Panc1 (cell line): Measurements from ENCODE around the gene FRMD4A.

Experiments used
- POLR2AphosphoS5 ChIP-seq: IDR thresholded peaks from 2 replicates; pipeline ENCODE4 v1.6.1; 2012; ENCODE audit warnings: mild to moderate bottlenecking, low read depth, low read length, moderate library complexity
- SIN3A ChIP-seq: IDR thresholded peaks from 2 replicates; pipeline ENCODE4 v1.6.1; 2012; ENCODE audit warnings: low read depth, mild to moderate bottlenecking, low read length, moderate library complexity, borderline replicate concordance; ENCODE audit not compliant: insufficient read depth
- TF ChIP-seq, protein P1 (sequence below), 2 experiments: IDR thresholded peaks; 2 replicates each; pipeline ENCODE4 v1.6.1; 2011 to 2012; ENCODE audit warnings: low read depth in 2 of 2, control low read depth in 1 of 2, low read length in 1 of 2, mild to moderate bottlenecking in 1 of 2, moderate library complexity in 1 of 2; ENCODE audit not compliant: insufficient read depth in 1 of 2
- TF ChIP-seq, protein P2 (sequence below): fragments of 450-650 bp; IDR thresholded peaks from 2 replicates; pipeline ENCODE4 v1.5.1; 2017; ENCODE audit warnings: mild to moderate bottlenecking

DNA sequence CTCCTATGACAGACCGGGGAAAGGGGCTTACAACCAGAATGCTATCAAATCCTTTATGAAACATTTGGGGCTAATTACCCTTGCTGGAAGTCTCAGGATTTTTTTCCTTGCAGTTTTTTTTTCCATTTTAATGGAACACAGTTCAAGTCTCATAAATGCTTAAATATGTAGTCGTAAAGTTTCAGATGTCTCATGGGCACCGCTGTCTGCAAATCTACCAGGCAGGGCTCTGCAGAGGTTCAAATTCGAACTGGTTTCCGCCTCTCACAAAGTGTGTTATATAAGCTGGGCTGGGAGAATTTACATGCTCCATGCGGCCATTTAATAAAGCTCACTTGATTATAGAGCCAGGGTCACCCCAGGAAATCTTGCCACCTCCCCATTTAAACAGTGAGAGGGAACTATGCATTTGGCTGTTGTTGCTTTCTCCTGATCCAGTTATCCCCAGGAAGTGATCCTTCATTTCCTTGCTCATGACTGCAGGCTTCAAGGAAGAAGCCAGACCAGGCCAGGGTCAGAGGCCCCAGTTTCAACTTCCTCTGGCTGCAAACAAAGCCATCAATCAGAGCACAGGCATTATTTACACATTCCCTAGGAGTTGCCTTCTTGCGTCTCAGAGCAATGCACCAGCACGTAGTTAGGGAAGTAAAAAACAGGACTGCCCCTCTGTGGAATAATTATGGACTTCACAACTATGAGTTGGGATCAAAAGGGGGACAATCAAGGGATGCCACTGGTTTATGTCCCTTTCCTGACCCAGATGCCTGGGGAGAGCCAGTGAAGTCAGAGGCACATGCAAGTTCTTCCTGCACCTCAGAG is 385.1 kb downstream of the FRMD4A start:
- TF ChIP-seq POLR2AphosphoS5: no peak
- TF ChIP-seq, protein P1, sequence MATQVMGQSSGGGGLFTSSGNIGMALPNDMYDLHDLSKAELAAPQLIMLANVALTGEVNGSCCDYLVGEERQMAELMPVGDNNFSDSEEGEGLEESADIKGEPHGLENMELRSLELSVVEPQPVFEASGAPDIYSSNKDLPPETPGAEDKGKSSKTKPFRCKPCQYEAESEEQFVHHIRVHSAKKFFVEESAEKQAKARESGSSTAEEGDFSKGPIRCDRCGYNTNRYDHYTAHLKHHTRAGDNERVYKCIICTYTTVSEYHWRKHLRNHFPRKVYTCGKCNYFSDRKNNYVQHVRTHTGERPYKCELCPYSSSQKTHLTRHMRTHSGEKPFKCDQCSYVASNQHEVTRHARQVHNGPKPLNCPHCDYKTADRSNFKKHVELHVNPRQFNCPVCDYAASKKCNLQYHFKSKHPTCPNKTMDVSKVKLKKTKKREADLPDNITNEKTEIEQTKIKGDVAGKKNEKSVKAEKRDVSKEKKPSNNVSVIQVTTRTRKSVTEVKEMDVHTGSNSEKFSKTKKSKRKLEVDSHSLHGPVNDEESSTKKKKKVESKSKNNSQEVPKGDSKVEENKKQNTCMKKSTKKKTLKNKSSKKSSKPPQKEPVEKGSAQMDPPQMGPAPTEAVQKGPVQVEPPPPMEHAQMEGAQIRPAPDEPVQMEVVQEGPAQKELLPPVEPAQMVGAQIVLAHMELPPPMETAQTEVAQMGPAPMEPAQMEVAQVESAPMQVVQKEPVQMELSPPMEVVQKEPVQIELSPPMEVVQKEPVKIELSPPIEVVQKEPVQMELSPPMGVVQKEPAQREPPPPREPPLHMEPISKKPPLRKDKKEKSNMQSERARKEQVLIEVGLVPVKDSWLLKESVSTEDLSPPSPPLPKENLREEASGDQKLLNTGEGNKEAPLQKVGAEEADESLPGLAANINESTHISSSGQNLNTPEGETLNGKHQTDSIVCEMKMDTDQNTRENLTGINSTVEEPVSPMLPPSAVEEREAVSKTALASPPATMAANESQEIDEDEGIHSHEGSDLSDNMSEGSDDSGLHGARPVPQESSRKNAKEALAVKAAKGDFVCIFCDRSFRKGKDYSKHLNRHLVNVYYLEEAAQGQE (IDR thresholded peaks at IDR 0.05; ENCODE audit: insufficient read depth in 1 of 2, low read depth in 2 of 2, low read length in 1 of 2): no peak
- TF ChIP-seq, protein P2, sequence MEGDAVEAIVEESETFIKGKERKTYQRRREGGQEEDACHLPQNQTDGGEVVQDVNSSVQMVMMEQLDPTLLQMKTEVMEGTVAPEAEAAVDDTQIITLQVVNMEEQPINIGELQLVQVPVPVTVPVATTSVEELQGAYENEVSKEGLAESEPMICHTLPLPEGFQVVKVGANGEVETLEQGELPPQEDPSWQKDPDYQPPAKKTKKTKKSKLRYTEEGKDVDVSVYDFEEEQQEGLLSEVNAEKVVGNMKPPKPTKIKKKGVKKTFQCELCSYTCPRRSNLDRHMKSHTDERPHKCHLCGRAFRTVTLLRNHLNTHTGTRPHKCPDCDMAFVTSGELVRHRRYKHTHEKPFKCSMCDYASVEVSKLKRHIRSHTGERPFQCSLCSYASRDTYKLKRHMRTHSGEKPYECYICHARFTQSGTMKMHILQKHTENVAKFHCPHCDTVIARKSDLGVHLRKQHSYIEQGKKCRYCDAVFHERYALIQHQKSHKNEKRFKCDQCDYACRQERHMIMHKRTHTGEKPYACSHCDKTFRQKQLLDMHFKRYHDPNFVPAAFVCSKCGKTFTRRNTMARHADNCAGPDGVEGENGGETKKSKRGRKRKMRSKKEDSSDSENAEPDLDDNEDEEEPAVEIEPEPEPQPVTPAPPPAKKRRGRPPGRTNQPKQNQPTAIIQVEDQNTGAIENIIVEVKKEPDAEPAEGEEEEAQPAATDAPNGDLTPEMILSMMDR: no peak
- no peak for TF ChIP-seq SIN3A
